PFSK-1 (cell line): Measurements from ENCODE around the gene IL2RA.

ENCODE experiments used
- FOXP2 ChIP-seq: optimal IDR thresholded peaks from 2 replicates; pipeline ENCODE3; 2011; ENCODE audit warnings: borderline replicate concordance, control low read depth, inconsistent platforms; ENCODE audit not compliant: insufficient read depth; ENCODE audit errors: extremely low read length, extremely low read depth
- POLR2AphosphoS5 ChIP-seq: IDR thresholded peaks from 2 replicates; pipeline ENCODE4 v1.6.1; 2012; ENCODE audit warnings: low read depth, mild to moderate bottlenecking, control low read depth, low read length, moderate library complexity
- REST ChIP-seq, 2 experiments: IDR thresholded peaks; 2 replicates each; pipeline versions ENCODE4 v1.6.1 to v1.8.0; 2011 to 2012; ENCODE audit warnings: low read depth in 2 of 2, low read length in 2 of 2, control low read depth in 1 of 2, inconsistent platforms in 1 of 2, mild to moderate bottlenecking in 1 of 2, moderate library complexity in 1 of 2; ENCODE audit not compliant: insufficient read depth in 1 of 2
- SIN3A ChIP-seq: IDR thresholded peaks from 2 replicates; pipeline ENCODE4 v1.6.1; 2012; ENCODE audit warnings: mild to moderate bottlenecking, low read length, moderate library complexity, borderline replicate concordance; ENCODE audit not compliant: insufficient read depth
- TAF1 ChIP-seq: IDR thresholded peaks from 2 replicates; pipeline ENCODE4 v1.6.1; 2012; ENCODE audit warnings: low read length, control low read depth, borderline replicate concordance; ENCODE audit not compliant: insufficient read depth

The IL2RA gene

GRCh38 chr10:6080417-6080973 lies 18.3 kb upstream of the IL2RA start:
- no peak for TF ChIP-seq FOXP2
- no peak for TF ChIP-seq SIN3A
- TF ChIP-seq POLR2AphosphoS5 = no peak
- TF ChIP-seq REST (IDR thresholded peaks at IDR 0.05; ENCODE audit: insufficient read depth in 1 of 2, low read depth in 2 of 2, low read length in 2 of 2) = no peak
- TF ChIP-seq TAF1 = no peak

GRCh38 chr10:6079044-6079443 lies 16.9 kb upstream of the IL2RA start:
- TF ChIP-seq TAF1 = no peak
- no peak for TF ChIP-seq REST (IDR thresholded peaks at IDR 0.05; ENCODE audit: insufficient read depth in 1 of 2, low read depth in 2 of 2, low read length in 2 of 2)
- no peak for TF ChIP-seq FOXP2
- TF ChIP-seq SIN3A = no peak
- no peak for TF ChIP-seq POLR2AphosphoS5

GRCh38 chr10:6077071-6077675 lies 15.0 kb upstream of the IL2RA start:
- no peak for TF ChIP-seq SIN3A
- TF ChIP-seq POLR2AphosphoS5 = no peak
- TF ChIP-seq TAF1 = no peak
- TF ChIP-seq FOXP2 = no peak
- no peak for TF ChIP-seq REST (IDR thresholded peaks at IDR 0.05; ENCODE audit: insufficient read depth in 1 of 2, low read depth in 2 of 2, low read length in 2 of 2)

GRCh38 chr10:6074489-6075301 lies 12.5 kb upstream of the IL2RA start:
- no peak for TF ChIP-seq POLR2AphosphoS5
- TF ChIP-seq TAF1 = no peak
- TF ChIP-seq FOXP2 = no peak
- no peak for TF ChIP-seq REST (IDR thresholded peaks at IDR 0.05; ENCODE audit: insufficient read depth in 1 of 2, low read depth in 2 of 2, low read length in 2 of 2)
- no peak for TF ChIP-seq SIN3A
